Activated CD4-positive, alpha-beta T cell treated with anti-CD3 and anti-CD28 coated beads, Interleukin-2, amount 10 ng/mL, durations not matched to agents 24 days and 14 days (primary cell): Measurements from ENCODE around the gene PSMG4. TPM values are rescaled to one million over a fixed set of nuclear protein-coding genes. Genes with fewer than 3 reads are reported as not detected.
"Not testable (repeated sequence)": the region's sequence is repeated elsewhere in the genome, so short reads cannot be mapped to it uniquely, and the experiment has no call there.

Experiments
- DNase-seq: peaks from one replicate; pipeline ENCODE4 v3.0.0; 2022
- H3K27ac Mint-ChIP-seq: one replicate; pipeline ENCODE4 v1.8.0; 2022; ENCODE audit warnings: mild to moderate bottlenecking, mixed read lengths
- H3K27me3 Mint-ChIP-seq: one replicate; pipeline ENCODE4 v1.8.0; 2022; ENCODE audit warnings: mixed read lengths
- H3K36me3 Mint-ChIP-seq: one replicate; pipeline ENCODE4 v1.8.0; 2022; ENCODE audit warnings: low read depth, mild to moderate bottlenecking, mixed read lengths
- H3K4me1 Mint-ChIP-seq: one replicate; pipeline ENCODE4 v1.8.0; 2021; ENCODE audit warnings: mixed read lengths
- H3K4me3 Mint-ChIP-seq: one replicate; pipeline ENCODE4 v1.8.0; 2022; ENCODE audit warnings: mild to moderate bottlenecking, moderate library complexity, mixed read lengths
- H3K9me3 Mint-ChIP-seq: one replicate; pipeline ENCODE4 v1.8.0; 2021; ENCODE audit warnings: mixed read lengths
- intact Hi-C: fragments of 100-400 bp; cut with micrococcal nuclease; formaldehyde crosslinking; loops from one replicate; pipeline ENCODE4 v1.15.1; 2023
- total RNA-seq: library from RNA; stranded (reverse); gene quantifications from 2 replicates; pipeline ENCODE4 v1.2.3, GENCODE V29; 2022

The PSMG4 gene
- total RNA-seq, 1 donor from 2014 or later, result 35.6 TPM

DNA sequence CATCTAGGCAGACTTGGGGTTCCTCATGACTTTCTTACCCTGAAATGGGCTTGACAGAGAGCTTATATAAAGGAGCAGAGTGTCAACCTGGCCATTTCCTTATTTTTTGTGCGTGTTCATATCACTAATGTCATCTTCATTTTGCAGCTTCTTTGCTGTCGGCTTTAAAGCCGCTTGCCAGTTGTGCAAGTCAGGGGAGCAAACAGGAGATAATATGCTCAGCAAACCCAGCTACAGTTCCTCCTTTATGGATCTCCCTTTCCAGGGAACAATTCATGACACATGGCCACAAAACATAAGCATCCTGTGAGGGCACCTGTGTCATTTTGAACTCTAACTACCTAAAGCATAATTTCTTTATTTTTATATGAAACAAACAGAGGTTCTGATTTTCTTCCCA is 24.8 kb upstream of the PSMG4 start:
- H3K9me3 Mint-ChIP-seq, result no peaks in the 10 kb centered on the region
- peaks cover 16% of the 10 kb centered on the region for H3K4me1 Mint-ChIP-seq
- peaks cover 2% of the 10 kb centered on the region for H3K36me3 Mint-ChIP-seq
- H3K4me3 Mint-ChIP-seq, result no peak overlapping the region
- intact Hi-C loops, result loop anchor here (5.0 kb wide), 1 partner anchor 1622 kb away; no protein-coding TSS in a partner anchor
- no peak overlapping the region for H3K27ac Mint-ChIP-seq
- no peak for DNase-seq
- H3K27me3 Mint-ChIP-seq, result peaks cover 81% of the 10 kb centered on the region

DNA sequence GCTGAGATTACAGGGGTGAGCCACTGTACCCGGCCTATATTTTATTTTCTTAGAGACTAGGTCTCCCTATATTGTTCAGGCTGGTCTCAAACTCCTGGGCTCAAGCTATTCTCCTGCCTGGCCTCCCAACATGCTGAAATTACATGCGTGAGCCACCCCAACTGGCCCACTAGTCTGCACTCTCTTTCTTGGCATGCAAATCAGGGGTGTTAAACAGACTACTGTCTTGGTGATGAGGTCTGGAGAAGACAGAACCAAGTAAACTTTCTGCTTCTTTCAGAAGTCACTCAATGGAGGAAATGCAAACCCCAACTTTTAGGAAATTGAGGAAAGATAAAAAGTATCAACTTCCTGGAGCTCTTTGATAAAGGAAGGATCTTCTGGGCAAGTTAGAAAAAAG is 23.3 kb upstream of the PSMG4 start:
- no peak overlapping the region for H3K4me3 Mint-ChIP-seq
- H3K27me3 Mint-ChIP-seq, result peaks cover 74% of the 10 kb centered on the region
- no peaks in the 10 kb centered on the region for H3K9me3 Mint-ChIP-seq
- no peaks in the 10 kb centered on the region for H3K36me3 Mint-ChIP-seq
- peaks cover 7% of the 10 kb centered on the region for H3K4me1 Mint-ChIP-seq
- DNase-seq, result no peak
- H3K27ac Mint-ChIP-seq, result no peak overlapping the region
- intact Hi-C loops, result no loop called here

DNA sequence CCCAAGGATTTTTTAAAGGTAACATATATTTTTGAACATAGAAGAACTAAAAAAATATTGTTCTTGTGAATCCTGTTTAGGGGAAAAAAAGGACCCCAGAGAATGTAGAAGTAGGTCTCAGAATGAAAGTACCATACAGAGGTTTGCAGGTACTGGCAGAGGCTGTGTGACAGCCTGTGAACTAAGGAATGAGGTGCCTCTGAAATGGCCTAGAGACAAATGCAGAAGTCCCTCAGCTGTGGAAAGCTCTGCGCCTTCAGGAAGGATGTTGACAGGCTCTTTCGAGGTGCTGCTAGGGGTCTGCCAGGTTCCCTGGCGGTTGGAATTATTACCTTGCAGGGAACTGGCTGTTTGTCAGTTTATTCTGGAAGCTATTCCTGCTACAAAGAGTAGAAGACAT is 22.7 kb upstream of the PSMG4 start:
- Mint-ChIP-seq H3K9me3 (no peaks in the 10 kb centered on the region), H3K4me3 (no peak overlapping the region), H3K4me1 (peaks cover 4% of the 10 kb centered on the region), H3K27me3 (peaks cover 73% of the 10 kb centered on the region), H3K27ac (no peak overlapping the region), H3K36me3 (no peaks in the 10 kb centered on the region)
- DNase-seq, result no peak
- intact Hi-C loops, result no loop called here

DNA sequence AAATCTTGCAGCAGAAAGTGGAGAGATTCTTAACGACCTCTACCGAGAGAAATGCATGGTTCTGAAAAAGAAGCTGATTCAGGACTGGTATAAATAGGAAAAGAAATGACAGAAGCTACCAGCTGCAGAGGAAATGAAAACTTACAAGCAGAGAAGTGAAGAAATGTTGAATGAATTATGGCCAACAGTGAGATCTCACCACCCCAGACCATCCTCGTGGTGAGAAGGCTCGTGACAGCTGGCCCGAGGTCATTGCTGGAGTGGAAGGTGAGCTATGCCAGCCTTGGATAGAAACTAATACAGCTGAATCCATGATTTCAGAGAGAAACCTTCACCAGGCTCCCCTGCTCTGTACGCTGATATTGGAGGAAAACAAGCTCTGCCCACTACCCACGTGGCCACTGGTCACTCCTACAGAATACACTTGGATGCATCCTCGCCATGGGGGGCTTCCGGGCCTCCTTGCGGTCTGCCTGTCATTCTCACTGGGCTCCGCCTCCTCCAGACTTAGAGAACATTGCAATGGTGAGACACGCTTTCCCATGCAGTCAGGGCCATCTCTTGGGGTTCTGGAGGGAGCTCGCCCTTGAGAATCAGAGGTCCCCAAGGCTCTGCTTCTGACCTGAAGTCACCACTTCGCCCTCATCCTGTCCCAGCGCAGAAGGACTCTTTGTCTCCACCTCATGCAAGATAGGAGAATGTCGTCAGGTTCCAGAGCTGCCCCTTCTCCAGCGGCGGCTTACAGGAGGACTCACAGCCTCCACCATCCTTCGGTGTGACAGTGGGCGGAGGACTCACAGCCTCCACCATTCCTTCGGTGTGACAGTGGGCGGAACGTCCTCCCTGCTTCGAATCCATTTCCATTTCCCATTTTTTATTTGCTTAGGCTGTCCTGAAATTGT is 20.7 kb upstream of the PSMG4 start:
- intact Hi-C loops, result no loop called here
- H3K27ac Mint-ChIP-seq, result no peak overlapping the region
- no peaks in the 10 kb centered on the region for H3K4me1 Mint-ChIP-seq
- H3K4me3 Mint-ChIP-seq, result no peak overlapping the region
- no peaks in the 10 kb centered on the region for H3K9me3 Mint-ChIP-seq
- DNase-seq, result no peak
- peaks cover 64% of the 10 kb centered on the region for H3K27me3 Mint-ChIP-seq
- H3K36me3 Mint-ChIP-seq, result no peaks in the 10 kb centered on the region

DNA sequence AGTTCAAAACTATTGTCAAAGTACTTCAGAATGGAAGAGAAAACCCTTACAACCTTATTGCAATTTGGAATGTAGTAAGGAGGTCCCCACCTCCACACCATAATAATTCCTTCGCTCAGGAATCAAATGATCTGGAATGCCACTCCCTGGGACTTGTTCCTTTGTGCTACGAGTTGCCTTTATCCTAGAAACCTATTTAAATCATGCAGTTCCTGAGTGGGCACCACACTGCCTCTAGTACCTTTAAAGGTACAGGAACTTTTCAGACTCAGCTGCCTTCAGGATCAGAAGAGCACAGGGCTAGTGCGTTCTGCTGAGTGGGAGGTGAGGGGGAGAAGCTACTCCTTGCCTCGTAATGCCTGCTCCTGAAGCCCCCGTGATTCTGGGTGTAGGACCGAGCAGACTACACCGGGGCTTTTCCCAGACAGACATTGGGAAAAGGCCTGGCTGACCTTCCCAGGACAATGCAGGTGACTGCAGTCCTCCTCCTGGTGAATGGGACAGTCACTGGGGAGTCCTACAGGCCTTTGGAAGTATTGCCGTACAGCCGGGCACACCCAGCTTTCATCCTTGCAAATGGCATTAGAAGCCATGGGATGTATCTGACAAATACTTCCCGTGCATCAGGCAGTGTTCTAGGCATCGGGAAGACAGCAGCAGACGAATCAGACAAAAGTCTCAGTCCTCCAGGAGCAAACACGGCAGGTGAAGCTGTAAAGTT is 19.5 kb upstream of the PSMG4 start:
- Mint-ChIP-seq H3K27me3 (peaks cover 63% of the 10 kb centered on the region), H3K4me1 (no peaks in the 10 kb centered on the region)
- intact Hi-C loops, result no loop called here

DNA sequence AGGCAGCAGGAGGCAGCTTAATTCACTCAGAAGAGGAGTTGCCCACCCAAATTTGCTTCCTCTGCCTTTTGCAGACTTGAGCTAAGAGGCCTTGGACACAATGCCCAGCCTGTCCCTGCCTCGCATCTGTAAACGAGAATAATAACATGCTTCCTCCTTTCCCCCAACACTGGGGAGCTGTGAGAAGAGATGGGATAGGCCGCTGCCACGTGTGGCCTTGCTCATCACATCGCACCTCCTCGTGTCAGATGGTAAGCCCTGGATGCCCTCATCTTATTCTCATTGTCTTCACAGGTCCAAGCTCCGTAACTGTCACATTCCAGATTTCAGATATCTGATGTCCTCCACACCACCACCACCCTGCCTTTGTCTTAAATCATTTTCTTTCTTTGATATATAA is 18.2 kb upstream of the PSMG4 start:
- no peaks in the 10 kb centered on the region for H3K36me3 Mint-ChIP-seq
- intact Hi-C loops, result no loop called here
- no peak overlapping the region for H3K4me3 Mint-ChIP-seq
- H3K27me3 Mint-ChIP-seq, result peaks cover 60% of the 10 kb centered on the region
- H3K27ac Mint-ChIP-seq, result no peak overlapping the region
- no peaks in the 10 kb centered on the region for H3K9me3 Mint-ChIP-seq
- no peaks in the 10 kb centered on the region for H3K4me1 Mint-ChIP-seq
- no peak for DNase-seq

More for the DNA sequence above, 19.5 kb upstream of the PSMG4 start:
- no peak overlapping the region for H3K4me3 Mint-ChIP-seq
- no peak for DNase-seq
- no peak overlapping the region for H3K27ac Mint-ChIP-seq
- H3K36me3 Mint-ChIP-seq, result no peaks in the 10 kb centered on the region
- no peaks in the 10 kb centered on the region for H3K9me3 Mint-ChIP-seq

DNA sequence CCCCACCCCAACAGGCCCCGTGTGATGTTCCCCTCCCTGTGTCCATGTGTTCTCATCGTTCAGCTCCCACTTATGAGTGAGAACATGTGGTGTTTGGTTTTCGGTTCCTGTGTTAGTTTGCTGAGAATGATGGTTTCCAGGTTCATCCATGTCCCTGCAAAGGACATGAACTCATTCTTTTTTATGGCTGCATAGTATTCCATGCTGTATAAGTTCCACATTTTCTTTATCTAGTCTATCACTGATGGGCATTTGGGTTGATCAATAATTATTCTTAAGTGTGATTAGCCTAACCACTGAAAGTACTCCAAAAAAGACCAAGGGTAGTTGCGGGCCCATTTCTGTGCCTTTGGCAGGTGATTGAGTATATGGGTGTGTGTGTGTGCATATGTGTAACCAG is 17.0 kb upstream of the PSMG4 start:
- DNase-seq, H3K4me3 Mint-ChIP-seq, H3K9me3 Mint-ChIP-seq, H3K36me3 Mint-ChIP-seq, intact Hi-C loops, H3K27ac Mint-ChIP-seq, H3K4me1 Mint-ChIP-seq: not testable (repeated sequence)
- peaks cover 51% of the 10 kb centered on the region for H3K27me3 Mint-ChIP-seq

DNA sequence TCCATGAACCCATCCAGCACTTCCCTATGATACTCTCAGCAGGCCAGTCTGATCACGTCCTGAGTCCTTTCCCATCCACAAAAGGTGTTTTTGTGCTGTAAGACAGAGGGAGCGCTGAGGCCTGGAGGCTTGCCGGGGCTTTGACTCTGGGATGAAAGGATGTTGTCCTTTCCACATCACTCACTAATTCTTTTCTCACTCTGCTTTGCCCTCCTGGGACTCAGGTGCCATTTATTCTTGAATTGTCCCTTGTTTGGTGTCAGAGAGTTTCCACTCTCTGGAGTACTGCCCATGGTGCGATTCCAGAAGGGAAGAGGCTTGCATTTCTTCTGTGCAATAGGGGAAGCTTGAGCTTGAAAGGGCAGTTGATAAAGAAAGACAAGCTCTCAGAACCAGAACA is 16.0 kb upstream of the PSMG4 start:
- intact Hi-C loops, result no loop called here
- Mint-ChIP-seq H3K36me3 (no peaks in the 10 kb centered on the region), H3K4me1 (no peaks in the 10 kb centered on the region), H3K27ac (no peak overlapping the region), H3K9me3 (no peaks in the 10 kb centered on the region), H3K4me3 (no peak overlapping the region), H3K27me3 (peaks cover 50% of the 10 kb centered on the region)
- no peak for DNase-seq

DNA sequence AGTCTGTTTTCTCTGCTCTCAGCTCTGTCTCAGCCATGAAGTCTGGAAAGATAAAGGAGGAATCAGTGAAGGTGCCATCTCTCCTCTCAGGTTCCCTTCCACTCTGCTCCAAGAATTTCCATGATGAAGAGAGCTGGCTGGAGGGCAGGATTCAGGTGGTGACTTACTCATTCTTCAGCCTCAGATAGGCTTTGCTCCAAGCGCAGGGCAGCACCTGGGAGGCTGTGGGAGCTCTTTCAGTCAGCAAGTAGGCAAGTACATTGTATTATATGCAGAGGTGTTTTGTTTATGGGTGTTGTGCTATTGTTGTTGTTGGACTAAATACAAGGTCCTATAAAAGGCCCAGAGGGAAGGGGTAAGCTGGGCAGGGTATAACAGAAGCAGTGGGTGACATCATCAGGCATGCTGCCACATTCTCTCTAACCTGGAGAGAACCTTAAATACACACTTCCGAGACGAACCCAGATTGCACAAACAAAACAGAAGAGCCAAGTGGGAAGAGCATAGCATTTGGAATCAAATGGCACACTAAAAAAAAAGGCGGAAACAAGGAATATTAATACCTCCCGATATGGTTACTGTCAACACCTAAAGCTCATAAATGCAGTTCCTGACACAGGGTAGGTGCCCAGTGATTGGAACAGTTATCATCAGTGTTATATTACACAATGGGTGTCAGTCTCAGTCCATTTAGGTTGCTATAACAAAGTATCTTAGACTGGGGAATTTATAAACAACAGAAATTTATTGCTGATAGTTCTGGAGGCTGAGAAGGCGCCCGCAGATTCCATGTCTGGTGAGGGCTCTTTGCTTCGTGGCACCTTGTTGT is 14.5 kb upstream of the PSMG4 start:
- H3K4me3 Mint-ChIP-seq, result no peak overlapping the region
- intact Hi-C loops, result no loop called here
- no peaks in the 10 kb centered on the region for H3K4me1 Mint-ChIP-seq
- no peak overlapping the region for H3K27ac Mint-ChIP-seq
- H3K27me3 Mint-ChIP-seq, result peaks cover 52% of the 10 kb centered on the region
- H3K36me3 Mint-ChIP-seq, result no peaks in the 10 kb centered on the region
- no peak for DNase-seq
- H3K9me3 Mint-ChIP-seq, result no peaks in the 10 kb centered on the region

DNA sequence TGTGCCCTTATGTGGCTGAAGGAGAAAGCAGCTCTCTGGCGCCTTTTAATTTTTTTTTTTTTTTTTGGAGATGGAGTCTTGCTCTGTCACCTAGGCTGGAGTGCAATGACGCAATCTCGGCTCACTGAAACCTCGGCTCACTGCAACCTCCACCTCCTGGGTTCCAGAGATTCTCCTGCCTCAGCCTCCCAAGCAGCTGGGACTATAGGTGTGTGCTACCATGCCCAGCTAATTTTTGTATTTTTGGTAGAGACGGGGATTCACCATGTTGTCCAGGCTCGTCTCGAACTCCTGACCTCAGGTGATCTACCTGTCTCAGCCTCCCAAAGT is 13.9 kb upstream of the PSMG4 start:
- H3K4me3 Mint-ChIP-seq, intact Hi-C loops, H3K4me1 Mint-ChIP-seq, H3K27ac Mint-ChIP-seq, DNase-seq, H3K9me3 Mint-ChIP-seq, H3K36me3 Mint-ChIP-seq: not testable (repeated sequence)
- peaks cover 55% of the 10 kb centered on the region for H3K27me3 Mint-ChIP-seq

DNA sequence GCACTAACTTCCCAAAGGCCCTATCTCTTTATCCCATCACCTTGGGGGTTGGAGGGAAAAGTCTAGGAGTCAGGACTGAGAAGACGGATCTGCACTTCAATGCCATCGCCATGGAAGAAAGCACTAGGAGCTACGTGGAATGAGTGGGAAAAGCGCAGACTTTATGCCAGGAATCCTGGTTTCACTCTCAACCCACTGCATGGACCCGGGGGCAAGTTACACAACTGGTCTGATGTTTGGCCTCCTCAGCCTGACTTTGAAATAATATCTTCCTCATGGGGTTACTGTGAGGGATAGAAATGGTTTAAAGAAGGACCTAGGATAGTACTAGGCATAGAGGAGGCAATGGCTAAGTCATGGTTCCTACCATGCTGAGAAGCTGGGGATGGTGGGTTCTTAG is 13.5 kb upstream of the PSMG4 start:
- Mint-ChIP-seq H3K9me3 (no peaks in the 10 kb centered on the region), H3K36me3 (no peaks in the 10 kb centered on the region), H3K4me1 (no peaks in the 10 kb centered on the region), H3K27me3 (peaks cover 55% of the 10 kb centered on the region), H3K27ac (no peak overlapping the region), H3K4me3 (no peak overlapping the region)
- DNase-seq, result no peak
- intact Hi-C loops, result no loop called here

DNA sequence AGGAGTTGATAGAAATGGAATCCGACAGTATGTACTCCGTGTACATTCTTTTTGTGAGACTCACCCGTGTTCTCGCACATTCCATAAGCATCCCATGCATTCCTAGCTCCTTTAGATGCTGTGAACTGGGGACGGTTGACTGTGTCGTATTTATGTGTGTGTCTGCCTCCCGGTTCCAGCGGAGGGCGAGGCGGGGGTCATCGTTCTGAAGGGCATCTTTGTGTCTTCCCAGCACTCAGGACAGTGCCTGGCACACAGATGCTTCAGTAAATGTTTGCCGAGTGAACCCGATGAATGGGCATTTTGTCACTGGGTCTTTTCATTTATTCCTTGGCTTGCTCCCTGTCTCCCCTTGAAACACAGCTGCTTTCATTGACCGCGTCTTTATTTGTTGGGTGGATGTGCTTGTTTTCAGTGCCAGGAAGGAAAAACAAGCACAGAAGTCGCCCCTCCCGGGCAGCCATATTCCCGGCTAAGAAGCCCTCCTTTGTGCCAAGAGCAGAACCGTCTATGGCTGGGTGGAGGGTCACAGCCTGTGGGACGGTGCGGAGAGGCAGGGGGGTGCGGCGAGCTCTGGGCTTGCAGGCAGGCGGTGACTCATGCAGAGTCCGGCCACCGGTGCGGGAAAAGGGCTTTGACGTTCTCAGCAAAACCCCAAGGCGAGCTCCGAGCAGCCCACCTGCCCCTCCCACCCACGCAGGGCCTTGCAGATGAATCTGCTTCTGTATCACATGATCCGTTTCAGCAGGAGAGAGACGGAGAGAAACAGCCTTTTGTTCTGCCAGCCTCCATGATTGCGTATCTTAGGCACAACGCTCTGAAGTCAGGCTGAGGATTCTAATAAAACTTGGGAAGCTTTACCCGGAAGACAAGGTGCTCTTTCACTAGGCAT is 11.2 kb upstream of the PSMG4 start:
- Mint-ChIP-seq H3K27ac (no peak overlapping the region), H3K4me1 (peaks cover 6% of the 10 kb centered on the region), H3K27me3 (peaks cover 53% of the 10 kb centered on the region), H3K36me3 (no peaks in the 10 kb centered on the region), H3K4me3 (no peak overlapping the region), H3K9me3 (no peaks in the 10 kb centered on the region)
- no peak for DNase-seq
- intact Hi-C loops, result no loop called here

DNA sequence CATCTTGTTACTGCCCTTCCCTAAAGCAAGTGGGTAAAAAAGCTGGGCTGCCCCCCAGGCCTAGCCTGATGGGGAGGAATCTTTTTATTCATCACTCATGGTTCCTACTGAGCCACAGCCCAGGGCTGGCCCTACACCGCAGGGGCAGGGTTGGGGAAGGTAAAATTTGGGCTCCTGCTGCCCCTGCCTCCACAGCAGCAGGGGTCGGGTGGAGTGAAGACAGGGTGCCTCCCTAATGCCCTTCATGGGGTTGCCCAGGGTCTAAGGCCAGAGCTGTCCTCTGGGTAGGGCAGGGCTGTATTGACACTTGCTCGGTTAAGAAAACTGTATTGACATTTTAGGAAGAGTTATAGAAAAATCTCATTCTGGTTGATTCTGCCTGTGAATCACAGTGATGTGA is 8.9 kb upstream of the PSMG4 start:
- Mint-ChIP-seq H3K36me3 (no peaks in the 10 kb centered on the region), H3K4me3 (no peak overlapping the region), H3K27me3 (peaks cover 40% of the 10 kb centered on the region), H3K27ac (no peak overlapping the region), H3K4me1 (peaks cover 6% of the 10 kb centered on the region), H3K9me3 (no peaks in the 10 kb centered on the region)
- intact Hi-C loops, result loop anchor here (2.0 to 10.0 kb wide), 2 partner anchors 19 to 765 kb away; no protein-coding TSS in a partner anchor
- no peak for DNase-seq
